ENCODE measurements around the gene ETFBKMT.
A peak's percentile ranks its signal among the peaks of the same experiment; 100 is the strongest.
"Not testable (repeated sequence)": the region's sequence is repeated elsewhere in the genome, so short reads cannot be mapped to it uniquely, and the experiment has no call there.

The ETFBKMT gene

DNA sequence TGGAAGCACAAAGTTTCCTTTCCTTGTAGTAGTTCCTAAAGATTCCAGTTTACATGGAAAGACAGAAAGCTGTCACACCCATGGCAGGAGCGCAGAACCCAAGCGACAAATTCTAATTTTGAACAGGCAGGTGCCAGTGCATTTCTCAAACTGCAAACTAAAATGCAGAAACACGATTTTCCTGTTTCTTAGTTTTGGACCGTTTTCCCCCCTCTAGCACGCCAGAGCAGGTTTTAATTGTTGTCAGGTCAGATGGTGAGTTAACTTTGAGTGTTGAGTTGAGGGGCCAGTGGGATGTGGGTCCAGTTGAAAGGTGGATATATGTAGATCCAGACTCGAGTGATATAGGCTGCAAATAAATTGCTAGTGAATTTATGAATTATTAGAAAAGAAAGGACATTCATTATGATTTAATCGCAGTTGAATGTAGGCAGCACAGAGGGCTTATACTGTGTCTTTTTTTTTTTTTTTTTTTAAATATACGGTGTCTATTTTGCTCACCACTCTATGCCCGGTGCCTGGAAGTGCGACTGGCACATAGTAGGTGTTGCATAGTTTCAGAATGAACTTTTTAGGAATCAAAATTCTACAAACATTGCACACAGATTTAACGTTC, 909 bp upstream of the ETFBKMT start:
- DNase-seq = no peak

DNA sequence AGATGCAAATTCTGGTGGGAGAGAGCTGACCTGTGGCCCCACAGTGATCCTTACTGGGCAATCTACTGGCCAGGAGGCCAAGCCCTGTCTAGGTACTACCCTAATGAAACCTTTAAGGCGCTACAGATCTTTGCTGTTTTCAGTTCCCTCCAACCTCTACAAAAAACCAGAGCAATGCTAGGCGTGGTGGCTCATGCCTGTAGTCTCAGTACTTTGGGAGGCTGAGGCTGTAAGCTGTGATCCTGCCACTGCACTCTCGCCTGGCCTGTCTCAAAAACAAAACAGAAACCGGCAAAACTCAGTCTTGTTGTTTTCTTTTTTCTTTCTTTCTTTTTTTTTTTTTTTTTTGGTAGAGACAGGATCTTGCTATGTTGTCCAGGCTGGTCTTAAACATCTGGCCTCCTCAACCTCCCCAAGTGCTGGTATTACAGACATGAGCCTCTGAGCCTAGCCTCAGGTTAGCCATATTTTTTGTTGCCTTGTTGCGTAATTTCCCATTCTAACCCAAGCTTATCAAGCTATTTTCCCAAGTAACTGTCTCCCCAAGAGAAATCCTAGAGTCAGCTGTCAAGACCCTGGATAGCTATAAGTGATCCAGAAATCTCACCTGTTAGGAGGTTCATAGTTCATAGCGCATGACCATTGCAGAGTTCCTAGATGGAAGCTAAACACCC, 2.8 kb downstream of the ETFBKMT start:
- no peak for DNase-seq

DNA sequence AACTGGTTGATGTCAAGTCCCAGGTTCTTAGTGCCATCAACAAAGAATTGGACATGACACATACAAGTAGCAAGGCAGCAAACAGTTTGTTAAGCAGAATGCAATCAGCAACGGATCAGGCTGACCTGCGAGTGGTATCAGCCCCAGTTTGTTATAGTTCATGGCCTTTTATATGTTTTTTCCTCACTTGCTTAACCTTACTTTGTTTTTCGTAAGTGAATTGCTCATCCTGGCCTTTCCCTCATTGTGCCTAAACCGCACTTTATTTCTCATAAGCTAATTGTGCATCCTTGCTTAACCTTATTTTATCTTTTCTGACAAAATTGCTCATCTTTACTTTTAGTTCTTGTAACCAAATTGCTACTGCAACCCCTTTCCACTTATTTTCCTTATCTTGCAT, 4.1 kb downstream of the ETFBKMT start:
- no peak for DNase-seq

DNA sequence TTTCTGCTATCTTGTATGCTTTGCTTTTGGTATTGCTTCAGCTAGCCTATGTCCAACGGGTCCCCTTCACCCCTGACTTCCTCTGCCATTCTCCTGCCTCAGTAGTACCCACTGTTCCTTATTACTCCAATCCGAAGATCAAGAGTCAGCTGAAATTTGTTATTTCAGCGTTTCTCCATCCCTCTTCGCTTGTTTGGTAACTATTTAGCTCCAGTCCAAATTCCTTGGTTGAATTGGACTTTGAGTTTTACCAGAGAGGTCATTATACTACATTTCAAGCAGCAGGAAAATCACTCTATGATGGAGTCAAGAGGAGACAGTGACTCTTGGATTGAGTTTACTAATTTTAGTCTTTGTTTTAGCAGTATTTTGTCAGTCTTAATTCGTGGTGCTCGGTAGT, 4.5 kb downstream of the ETFBKMT start:
- DNase-seq = no peak

DNA sequence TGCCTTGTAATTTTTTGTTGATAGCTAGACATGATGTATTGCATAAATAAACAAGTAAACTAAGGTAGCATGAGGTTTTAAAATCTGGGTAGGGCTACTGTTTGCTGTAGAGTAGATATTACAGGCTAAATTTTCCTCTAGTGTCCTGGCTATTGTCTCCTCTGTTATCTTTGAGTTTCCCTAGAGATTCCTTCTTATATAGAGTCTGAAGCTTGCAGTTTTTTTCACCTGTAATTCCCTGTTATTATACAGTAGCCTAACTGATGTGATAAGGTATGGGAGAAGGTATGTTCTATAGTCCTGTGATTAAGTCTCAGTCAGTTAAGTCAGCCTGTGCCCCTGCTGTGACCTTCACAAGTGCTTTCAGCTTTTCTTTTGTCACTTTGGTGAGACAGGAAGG, 9.5 kb downstream of the ETFBKMT start:
- no peak for DNase-seq

- not testable (repeated sequence) for DNase-seq
These were observed 10.1 kb downstream of the ETFBKMT start for GRCh38 chr12:31669582-31669981.

GRCh38 chr12:31672521-31672920, 13.0 kb downstream of the ETFBKMT start:
- no peak for DNase-seq

DNA sequence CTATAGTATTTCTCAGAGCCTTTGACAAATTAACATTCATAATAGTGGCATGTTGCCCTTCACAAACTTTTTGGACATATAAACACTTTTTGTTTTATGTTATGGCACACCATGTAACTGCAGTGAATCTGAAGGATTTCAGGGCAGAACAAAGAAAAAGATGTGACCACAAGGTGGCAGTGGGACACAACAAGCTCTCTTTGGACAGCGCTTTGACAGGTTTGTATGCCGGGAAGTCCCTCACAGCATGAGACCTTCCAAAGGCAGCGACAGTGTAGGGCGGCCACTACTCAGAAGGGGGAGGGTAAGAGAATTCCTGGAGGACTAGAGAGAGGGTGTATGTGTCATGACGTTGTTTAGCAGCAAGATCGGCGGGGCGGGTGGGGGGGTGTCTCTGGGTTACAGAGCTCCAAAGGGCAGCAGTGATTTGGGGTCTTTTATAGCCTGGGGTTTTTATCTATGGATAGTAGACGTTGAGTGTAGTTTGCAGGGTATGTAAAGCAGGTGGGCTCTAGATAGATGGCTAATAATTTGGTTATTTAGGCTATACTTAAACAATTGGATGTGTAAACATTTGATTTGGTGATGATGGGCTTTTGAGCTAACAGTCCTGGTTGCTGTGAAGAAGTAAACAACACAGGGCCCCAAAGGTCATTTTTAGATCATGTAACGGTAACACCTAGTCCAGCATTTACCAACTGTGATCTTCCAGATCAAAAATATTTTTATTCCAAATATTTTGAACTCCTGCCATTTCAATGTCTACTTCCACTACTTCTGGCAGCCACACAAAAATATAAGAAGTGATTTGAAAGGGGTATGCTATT, 22.9 kb downstream of the ETFBKMT start:
- DNase-seq = peak; percentile 70

GRCh38 chr12:31685801-31686200, 26.3 kb downstream of the ETFBKMT start:
- DNase-seq = no peak

- DNase-seq = no peak
These were observed 27.6 kb downstream of the ETFBKMT start for GRCh38 chr12:31687101-31687527.

GRCh38 chr12:31689921-31690320, 30.4 kb downstream of the ETFBKMT start:
- DNase-seq = not testable (repeated sequence)

GRCh38 chr12:31702047-31702446, 42.6 kb downstream of the ETFBKMT start:
- no peak for DNase-seq

GRCh38 chr12:31705621-31706020, 46.1 kb downstream of the ETFBKMT start:
- no peak for DNase-seq

GRCh38 chr12:31708118-31708517, 48.6 kb downstream of the ETFBKMT start:
- DNase-seq = not testable (repeated sequence)

GRCh38 chr12:31710021-31710818, 50.7 kb downstream of the ETFBKMT start:
- DNase-seq = no peak

GRCh38 chr12:31712877-31713276, 53.4 kb downstream of the ETFBKMT start:
- no peak for DNase-seq

DNA sequence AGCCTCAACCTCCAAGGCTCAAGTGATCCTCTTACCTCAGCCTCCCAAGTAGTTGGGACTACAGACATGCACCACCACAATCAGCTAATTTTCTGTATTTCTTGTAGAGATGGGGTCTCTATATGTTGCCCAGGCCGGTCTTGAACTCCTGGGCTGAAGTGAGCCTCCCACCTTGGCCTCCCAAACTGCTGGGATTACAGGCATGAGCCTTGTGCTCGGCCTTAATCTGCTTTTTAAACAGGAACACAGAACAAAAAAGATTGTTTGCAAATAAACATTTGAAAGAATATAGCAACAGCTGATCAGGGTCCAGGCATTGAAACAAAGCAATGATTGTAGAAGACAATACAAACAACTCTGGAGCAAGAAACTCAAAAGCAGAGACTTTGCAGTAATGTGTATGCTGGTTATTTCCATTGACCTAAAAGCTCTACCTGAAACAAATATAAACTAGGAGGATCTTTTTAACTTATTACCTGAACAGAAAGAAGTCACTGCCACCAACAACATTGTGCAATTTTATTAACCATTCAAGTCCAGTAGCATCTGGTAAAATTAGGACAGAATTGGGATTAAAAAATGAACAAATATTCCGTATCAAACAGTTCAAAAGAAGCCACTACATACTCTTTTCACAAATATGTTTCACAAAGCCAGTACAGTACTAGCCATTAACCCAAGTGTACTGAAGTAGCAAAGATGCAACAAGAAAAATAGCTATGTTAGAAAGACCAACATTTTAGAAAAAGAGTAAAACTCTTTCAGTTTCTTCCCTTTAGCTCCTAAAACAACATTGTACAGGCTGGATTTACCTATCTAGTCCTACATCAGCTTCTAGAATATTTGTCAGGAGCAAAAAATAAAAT, 55.2 kb downstream of the ETFBKMT start:
- DNase-seq = no peak

DNA sequence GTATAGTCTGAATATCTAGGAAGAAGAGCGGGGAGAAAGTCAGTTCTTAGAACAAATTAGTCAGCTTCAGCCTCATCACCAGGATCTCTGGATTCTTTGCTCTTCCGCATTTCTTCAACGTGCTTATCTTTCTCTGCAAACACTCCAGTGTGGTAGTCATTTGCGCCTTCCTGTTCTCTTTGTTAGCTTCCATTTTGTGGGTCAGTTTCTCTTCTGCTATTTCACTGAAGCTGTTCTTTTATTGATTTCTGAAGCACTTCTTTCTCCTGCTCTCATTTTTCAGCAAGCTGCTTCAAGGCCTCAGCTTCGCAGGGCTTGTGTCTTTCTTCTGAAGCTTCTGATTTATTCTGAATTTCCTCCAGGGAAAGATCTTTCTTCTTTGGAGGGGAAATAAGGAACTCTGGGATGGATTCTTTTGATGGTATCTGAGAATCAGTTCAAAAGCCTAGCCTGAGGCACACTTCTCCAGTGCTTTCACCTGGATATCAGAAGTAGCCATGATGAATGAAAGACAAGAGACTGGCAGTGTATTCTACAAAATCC, 55.9 kb downstream of the ETFBKMT start:
- DNase-seq = no peak

GRCh38 chr12:31716998-31717397, 57.5 kb downstream of the ETFBKMT start:
- not testable (repeated sequence) for DNase-seq

- DNase-seq = not testable (repeated sequence)
These were observed 59.2 kb downstream of the ETFBKMT start for GRCh38 chr12:31718542-31719198.

DNA sequence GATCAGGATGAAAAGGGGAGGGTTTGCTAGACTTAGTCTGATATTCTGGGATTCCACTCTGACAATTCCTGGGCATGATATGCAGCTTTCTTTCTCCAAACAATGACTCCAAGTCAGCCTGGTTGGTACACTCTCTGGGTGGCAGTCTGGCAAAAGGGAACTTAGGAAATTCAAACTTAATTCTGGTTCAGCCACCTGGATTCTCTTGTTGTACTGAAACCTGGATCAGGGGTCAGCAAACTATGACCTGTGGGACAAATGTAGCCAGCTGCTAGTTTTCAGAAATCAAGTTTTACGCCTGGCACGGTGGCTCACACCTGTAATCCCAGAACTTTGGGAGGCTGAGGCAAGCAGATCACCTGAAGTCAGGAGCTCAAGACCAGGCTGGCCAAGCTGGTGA, 63.1 kb downstream of the ETFBKMT start:
- no peak for DNase-seq

All from COR-L47 (cell line).